Measurements from ENCODE around the gene PACSIN1. TPM values are rescaled to one million over a fixed set of nuclear protein-coding genes. Genes with fewer than 3 reads are reported as not detected.

The PACSIN1 gene
- total RNA-seq, 1 donor from 2014 or later = 0.11 TPM

DNA sequence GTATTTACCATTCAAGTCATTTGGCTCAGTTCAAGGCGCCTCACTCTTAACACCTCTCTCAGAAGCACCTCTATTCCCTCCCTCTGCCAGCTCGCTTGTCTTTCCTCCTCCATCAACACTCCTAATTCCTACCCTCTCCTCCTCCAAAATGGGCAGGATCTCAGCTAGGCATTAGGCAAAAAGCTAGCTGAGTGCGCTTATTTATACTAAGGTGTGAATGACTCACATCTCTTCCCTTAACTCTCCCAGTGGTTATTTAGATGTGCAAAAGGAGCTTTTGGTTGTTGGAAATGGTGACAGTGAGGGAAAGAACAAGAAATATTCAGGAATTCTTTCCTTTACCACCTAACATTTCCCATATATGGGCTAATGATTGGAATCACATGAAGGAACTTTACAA, 29.1 kb downstream of the PACSIN1 start:
- ChIA-PET POLR2A (no interaction called here), CTCF (no interaction called here)

DNA sequence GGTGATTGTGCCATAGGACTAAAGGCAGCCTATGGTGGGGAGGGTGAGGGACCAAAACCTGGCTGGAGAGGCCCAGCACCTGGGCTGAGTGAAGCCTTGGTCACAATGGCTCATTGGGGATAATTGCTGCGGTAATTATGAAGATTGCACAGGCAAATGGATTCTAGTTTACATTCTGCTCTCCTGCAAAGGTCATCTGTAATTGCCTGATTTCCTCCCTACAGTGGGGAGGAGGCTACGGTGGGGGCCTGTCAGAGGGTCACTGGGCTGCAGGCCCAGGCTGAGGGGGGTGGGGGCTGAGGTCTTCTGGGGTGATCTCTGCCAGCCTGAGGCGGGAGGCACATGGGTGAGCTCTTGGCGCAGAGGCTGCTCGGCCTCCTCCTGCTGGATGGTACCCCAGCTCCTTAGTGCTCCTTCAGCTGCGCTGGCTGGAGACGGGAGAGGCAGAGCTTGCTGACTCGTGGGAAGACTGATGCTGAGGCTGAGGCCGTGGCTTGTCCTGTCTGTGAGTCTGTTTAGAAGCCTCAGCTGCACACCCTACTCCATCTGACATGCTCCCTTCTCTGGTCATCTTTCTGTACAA, 30.3 kb downstream of the PACSIN1 start:
- no peak overlapping the region for H3K27ac Mint-ChIP-seq
- no peak for ATAC-seq (ENCODE audit: low read depth)
- ChIA-PET POLR2A (no interaction called here), CTCF (no interaction called here)
- no peak overlapping the region for H3K4me3 Mint-ChIP-seq
- no peaks in the 10 kb centered on the region for H3K36me3 Mint-ChIP-seq (ENCODE audit: low read depth)
- no peaks in the 10 kb centered on the region for H3K27me3 Mint-ChIP-seq
- no peak for DNase-seq
- intact Hi-C loops (cut with micrococcal nuclease) = no loop called here
- H3K9me3 Mint-ChIP-seq = peaks cover 6% of the 10 kb centered on the region
- TF ChIP-seq, protein P1, sequence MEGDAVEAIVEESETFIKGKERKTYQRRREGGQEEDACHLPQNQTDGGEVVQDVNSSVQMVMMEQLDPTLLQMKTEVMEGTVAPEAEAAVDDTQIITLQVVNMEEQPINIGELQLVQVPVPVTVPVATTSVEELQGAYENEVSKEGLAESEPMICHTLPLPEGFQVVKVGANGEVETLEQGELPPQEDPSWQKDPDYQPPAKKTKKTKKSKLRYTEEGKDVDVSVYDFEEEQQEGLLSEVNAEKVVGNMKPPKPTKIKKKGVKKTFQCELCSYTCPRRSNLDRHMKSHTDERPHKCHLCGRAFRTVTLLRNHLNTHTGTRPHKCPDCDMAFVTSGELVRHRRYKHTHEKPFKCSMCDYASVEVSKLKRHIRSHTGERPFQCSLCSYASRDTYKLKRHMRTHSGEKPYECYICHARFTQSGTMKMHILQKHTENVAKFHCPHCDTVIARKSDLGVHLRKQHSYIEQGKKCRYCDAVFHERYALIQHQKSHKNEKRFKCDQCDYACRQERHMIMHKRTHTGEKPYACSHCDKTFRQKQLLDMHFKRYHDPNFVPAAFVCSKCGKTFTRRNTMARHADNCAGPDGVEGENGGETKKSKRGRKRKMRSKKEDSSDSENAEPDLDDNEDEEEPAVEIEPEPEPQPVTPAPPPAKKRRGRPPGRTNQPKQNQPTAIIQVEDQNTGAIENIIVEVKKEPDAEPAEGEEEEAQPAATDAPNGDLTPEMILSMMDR (IDR thresholded peaks at IDR 0.05) = no peak
- no peaks in the 10 kb centered on the region for H3K4me1 Mint-ChIP-seq

More for the DNA sequence above, 29.1 kb downstream of the PACSIN1 start:
- Mint-ChIP-seq H3K9me3 (peaks cover 1% of the 10 kb centered on the region), H3K27me3 (no peaks in the 10 kb centered on the region), H3K36me3 (ENCODE audit: low read depth) (no peaks in the 10 kb centered on the region), H3K27ac (no peak overlapping the region), H3K4me1 (no peaks in the 10 kb centered on the region), H3K4me3 (no peak overlapping the region)
- no peak for ATAC-seq (ENCODE audit: low read depth)
- TF ChIP-seq, protein P1 (IDR thresholded peaks at IDR 0.05) = no peak
- no peak for DNase-seq
- intact Hi-C loops (cut with micrococcal nuclease) = no loop called here

DNA sequence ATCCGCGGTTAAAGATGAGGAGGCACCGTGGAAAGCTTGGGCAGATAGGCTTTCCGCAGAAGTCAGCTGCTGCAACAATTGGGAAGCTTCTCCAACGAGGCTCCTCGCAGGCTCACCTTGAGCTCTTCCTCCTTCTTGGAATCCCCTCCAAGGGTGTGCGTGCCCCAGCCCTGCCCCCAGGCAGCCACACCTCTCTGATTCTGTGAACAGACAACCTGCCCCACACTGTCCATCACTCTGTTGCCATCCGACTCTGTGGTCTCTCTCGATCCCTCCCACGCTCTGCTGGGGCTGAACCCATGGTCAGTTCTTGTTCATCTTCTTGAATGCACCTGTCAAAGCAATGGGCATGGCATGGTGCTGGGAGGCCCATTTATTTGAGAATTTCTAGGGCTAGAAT, 31.5 kb downstream of the PACSIN1 start:
- Mint-ChIP-seq H3K9me3 (peaks cover 6% of the 10 kb centered on the region), H3K4me1 (no peaks in the 10 kb centered on the region), H3K4me3 (no peak overlapping the region), H3K36me3 (ENCODE audit: low read depth) (no peaks in the 10 kb centered on the region), H3K27ac (no peak overlapping the region), H3K27me3 (no peaks in the 10 kb centered on the region)
- DNase-seq (no peak), ATAC-seq (ENCODE audit: low read depth) (no peak)
- intact Hi-C loops (cut with micrococcal nuclease) = no loop called here
- TF ChIP-seq, protein P1 (IDR thresholded peaks at IDR 0.05) = no peak
- CTCF ChIA-PET = no interaction called here
- POLR2A ChIA-PET = no interaction called here

DNA sequence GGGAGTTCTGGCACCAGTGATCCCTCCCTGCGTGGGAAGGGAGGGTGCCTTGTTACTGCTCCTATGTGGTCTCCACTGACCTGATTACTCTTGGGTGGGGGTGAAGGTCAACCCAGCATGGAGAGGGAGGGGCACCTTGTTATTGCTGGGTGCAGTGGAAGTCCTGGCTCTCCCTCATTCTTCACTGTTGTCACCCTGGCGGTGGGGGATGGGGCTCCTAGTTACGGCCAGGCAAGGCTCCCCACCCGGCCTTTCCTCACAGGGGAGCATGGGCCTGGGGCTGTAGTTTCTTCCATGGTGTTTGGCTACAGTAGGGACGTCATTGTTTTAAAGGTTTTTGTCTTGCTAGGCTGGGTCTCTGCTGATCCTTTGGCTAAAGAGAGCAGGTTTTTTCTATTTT, 40.8 kb downstream of the PACSIN1 start:
- H3K27me3 Mint-ChIP-seq = peaks cover 2% of the 10 kb centered on the region
- no peak for ATAC-seq (ENCODE audit: low read depth)
- TF ChIP-seq, protein P1 (IDR thresholded peaks at IDR 0.05) = no peak
- DNase-seq = no peak
- no peak overlapping the region for H3K27ac Mint-ChIP-seq
- peaks cover 11% of the 10 kb centered on the region for H3K9me3 Mint-ChIP-seq
- intact Hi-C loops (cut with micrococcal nuclease) = no loop called here
- H3K4me1 Mint-ChIP-seq = no peaks in the 10 kb centered on the region
- no peaks in the 10 kb centered on the region for H3K36me3 Mint-ChIP-seq (ENCODE audit: low read depth)
- CTCF ChIA-PET = no interaction called here
- POLR2A ChIA-PET = no interaction called here
- H3K4me3 Mint-ChIP-seq = no peak overlapping the region

DNA sequence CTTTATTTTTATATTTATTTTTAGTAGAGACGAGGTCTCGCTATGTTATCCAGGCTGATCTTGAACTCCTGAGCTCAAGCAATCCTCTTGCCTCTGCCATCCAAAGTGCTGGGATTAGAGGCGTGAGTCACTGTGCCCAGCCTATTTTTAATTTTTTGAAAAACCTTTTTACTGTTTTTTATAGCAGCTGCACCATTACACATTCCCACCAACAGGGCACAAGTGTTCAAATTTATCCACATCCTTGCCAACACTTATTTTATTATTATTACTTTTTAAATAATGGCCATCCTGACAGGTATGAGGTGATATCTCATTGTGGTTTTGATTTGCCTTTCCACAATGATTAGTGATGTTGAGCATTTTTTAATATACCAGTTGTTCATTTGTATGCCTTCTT, 42.5 kb downstream of the PACSIN1 start:
- TF ChIP-seq, protein P1 (IDR thresholded peaks at IDR 0.05) = no peak
- H3K4me3 Mint-ChIP-seq = no peak overlapping the region
- ATAC-seq (ENCODE audit: low read depth) (no peak), DNase-seq (no peak)
- no peak overlapping the region for H3K27ac Mint-ChIP-seq
- peaks cover 6% of the 10 kb centered on the region for H3K27me3 Mint-ChIP-seq
- POLR2A ChIA-PET = no interaction called here
- CTCF ChIA-PET = no interaction called here
- H3K36me3 Mint-ChIP-seq (ENCODE audit: low read depth) = no peaks in the 10 kb centered on the region
- intact Hi-C loops (cut with micrococcal nuclease) = no loop called here
- H3K4me1 Mint-ChIP-seq = no peaks in the 10 kb centered on the region
- peaks cover 11% of the 10 kb centered on the region for H3K9me3 Mint-ChIP-seq
